ENCODE measurements around the gene PLCD3.

GRCh38 chr17:45144199-45145034 lies 12.1 kb upstream of the PLCD3 start:
- TF ChIP-seq CTCF (IDR thresholded peaks at IDR 0.05 in 8 of 11, conservative IDR thresholded peaks at IDR 0.05 in 3 of 11) (no peak), POLR2A (IDR thresholded peaks at IDR 0.05) (no peak)
